Dendritic cell treated with granulocyte-macrophage colony-stimulating factor and Interleukin-4, amounts not matched to agents 40 ng/mL and 50 ng/mL, for 4 days (primary cell): ENCODE results near the gene SLC22A31.

ENCODE experiments used
- H3K27ac Mint-ChIP-seq: one replicate; pipeline ENCODE4 v1.8.0; 2022; ENCODE audit warnings: mild to moderate bottlenecking, mixed read lengths
- H3K27me3 Mint-ChIP-seq: one replicate; pipeline ENCODE4 v1.8.0; 2022; ENCODE audit warnings: mild to moderate bottlenecking, mixed read lengths
- H3K36me3 Mint-ChIP-seq: one replicate; pipeline ENCODE4 v1.8.0; 2022; ENCODE audit warnings: low read depth, mixed read lengths
- H3K4me1 Mint-ChIP-seq: one replicate; pipeline ENCODE4 v1.8.0; 2022; ENCODE audit warnings: low read depth, mixed read lengths
- H3K4me3 Mint-ChIP-seq: one replicate; pipeline ENCODE4 v1.8.0; 2022; ENCODE audit warnings: mild to moderate bottlenecking, moderate library complexity, mixed read lengths
- H3K9me3 Mint-ChIP-seq: one replicate; pipeline ENCODE4 v1.8.0; 2022; ENCODE audit warnings: mixed read lengths
- intact Hi-C: fragments of 100-400 bp; cut with micrococcal nuclease; formaldehyde crosslinking; loops from one replicate; pipeline ENCODE4 v1.15.0; 2022

The SLC22A31 gene

GRCh38 chr16:89164436-89164835, 35.9 kb downstream of the SLC22A31 start:
- Mint-ChIP-seq H3K4me1 (peaks cover 16% of the 10 kb centered on the region), H3K4me3 (no peak overlapping the region), H3K27me3 (peaks cover 45% of the 10 kb centered on the region), H3K36me3 (no peaks in the 10 kb centered on the region), H3K27ac (no peak overlapping the region), H3K9me3 (no peaks in the 10 kb centered on the region)
- intact Hi-C loops: no loop called here

- peaks cover 38% of the 10 kb centered on the region for H3K27me3 Mint-ChIP-seq
- no peaks in the 10 kb centered on the region for H3K36me3 Mint-ChIP-seq
- H3K4me1 Mint-ChIP-seq: peaks cover 16% of the 10 kb centered on the region
- H3K27ac Mint-ChIP-seq: no peak overlapping the region
- H3K9me3 Mint-ChIP-seq: no peaks in the 10 kb centered on the region
- intact Hi-C loops: no loop called here
- no peak overlapping the region for H3K4me3 Mint-ChIP-seq
Measured at GRCh38 chr16:89163297-89163696, 37.0 kb downstream of the SLC22A31 start.

DNA sequence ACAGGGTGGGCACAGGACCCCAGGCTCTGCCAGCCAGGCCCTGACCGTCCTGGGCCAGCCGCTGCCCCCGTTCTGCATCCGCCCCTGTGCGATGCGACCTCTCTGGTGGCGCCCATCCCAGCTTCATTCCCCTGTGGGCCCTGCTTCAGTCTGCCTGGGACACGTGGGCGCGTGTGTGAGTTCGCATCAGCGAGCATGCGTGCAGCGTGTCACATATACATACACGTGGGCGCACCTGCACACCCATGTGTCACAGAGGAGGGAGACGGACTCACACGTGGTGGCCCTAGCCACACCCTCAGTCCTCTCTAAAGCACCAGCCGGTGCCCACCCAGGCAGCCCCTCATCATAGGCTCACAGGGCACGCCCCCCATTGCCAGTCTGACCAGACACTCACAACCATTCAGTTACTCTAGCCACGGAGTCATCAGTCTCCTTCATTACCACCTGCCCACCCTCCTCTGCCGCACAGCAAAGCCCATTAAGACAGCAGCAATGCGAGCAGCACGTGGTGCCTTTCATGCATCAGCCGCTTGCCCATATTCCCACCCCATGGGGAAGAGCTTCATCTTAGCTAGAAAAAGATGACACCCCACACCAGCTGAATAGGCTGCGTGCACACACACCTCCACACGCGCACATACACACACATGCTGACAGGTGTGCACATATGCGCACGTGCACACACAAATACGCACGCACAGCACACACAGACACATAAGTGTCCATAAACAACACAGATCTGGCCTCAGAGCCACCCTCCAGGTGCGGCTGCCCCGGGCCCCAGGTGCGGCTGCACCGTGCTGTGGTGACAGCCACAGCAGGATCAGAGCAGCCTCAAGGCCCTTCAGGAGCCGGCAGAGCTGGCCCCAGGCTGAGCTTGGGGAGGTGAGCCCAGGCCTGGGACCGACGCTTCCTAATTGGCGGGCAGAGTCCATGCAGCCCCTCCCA, 38.3 kb downstream of the SLC22A31 start:
- Mint-ChIP-seq H3K4me3 (no peak overlapping the region), H3K27me3 (peaks cover 33% of the 10 kb centered on the region), H3K4me1 (peaks cover 6% of the 10 kb centered on the region), H3K36me3 (no peaks in the 10 kb centered on the region), H3K9me3 (no peaks in the 10 kb centered on the region), H3K27ac (no peak overlapping the region)
- intact Hi-C loops: no loop called here

- Mint-ChIP-seq H3K27me3 (peaks cover 34% of the 10 kb centered on the region), H3K9me3 (no peaks in the 10 kb centered on the region), H3K27ac (no peak overlapping the region), H3K4me3 (no peak overlapping the region), H3K4me1 (peaks cover 6% of the 10 kb centered on the region), H3K36me3 (no peaks in the 10 kb centered on the region)
- intact Hi-C loops: no loop called here
Measured at GRCh38 chr16:89160977-89161701, 39.2 kb downstream of the SLC22A31 start.

- intact Hi-C loops: no loop called here
- Mint-ChIP-seq H3K4me3 (no peak overlapping the region), H3K36me3 (no peaks in the 10 kb centered on the region), H3K9me3 (no peaks in the 10 kb centered on the region), H3K4me1 (peaks cover 19% of the 10 kb centered on the region), H3K27me3 (peaks cover 40% of the 10 kb centered on the region), H3K27ac (no peak overlapping the region)
Measured at GRCh38 chr16:89159850-89160354, 40.4 kb downstream of the SLC22A31 start.

DNA sequence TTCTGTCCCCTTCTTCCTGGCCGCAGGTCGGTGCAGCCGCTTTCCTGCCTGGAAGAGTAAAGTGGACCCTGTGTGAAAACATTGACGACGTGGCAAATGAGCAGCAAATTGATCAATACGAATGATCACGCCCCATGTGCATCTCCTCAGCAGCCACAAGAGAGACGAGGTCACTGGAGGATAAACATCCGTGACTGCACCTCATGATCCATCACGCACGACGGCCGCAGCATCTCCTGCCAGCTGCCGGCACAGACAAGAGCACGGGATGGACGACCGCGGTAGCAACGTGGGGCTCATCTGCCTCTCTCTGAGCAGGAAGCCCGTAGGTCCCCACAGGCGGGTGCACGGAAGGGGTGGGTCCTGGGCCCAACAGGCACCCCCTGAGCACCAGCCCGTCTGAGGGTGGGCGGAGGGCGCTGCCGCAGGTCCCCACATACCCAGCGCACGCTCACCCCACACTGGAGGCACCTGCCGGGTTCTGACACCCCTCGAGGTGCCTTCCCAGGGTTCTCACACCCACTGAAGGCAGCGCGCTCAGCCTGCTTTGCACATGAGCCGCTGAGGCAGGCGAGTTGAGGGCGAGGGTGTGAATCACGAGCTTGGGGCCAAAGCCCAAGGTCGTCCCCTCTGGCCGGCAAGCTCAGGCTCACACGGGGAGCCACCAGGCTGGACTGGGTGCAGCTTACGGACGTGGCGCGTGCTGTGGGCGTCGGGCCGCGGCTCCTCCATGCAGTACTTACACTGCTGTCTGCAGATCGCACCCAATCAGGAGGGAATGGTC, 41.1 kb downstream of the SLC22A31 start:
- no peaks in the 10 kb centered on the region for H3K36me3 Mint-ChIP-seq

DNA sequence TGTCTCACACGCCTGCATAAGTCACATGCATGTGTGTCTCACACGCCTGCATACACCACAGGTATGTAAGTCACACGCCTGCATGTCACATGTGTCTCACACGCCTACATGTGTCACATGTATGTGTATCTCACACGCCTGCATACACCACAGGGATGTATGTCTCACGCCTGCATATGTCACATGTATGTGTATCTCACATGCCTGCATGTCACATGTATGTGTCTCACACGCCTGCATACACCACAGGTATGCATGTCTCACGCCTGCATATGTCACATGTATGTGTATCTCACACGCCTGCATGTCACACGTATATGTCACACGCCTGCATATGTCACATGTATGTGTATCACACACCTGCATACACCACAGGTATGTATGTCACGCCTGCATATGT, 42.6 kb downstream of the SLC22A31 start:
- intact Hi-C loops: no loop called here
- Mint-ChIP-seq H3K9me3 (no peaks in the 10 kb centered on the region), H3K27ac (no peak overlapping the region), H3K36me3 (peaks cover 3% of the 10 kb centered on the region), H3K27me3 (peaks cover 45% of the 10 kb centered on the region), H3K4me3 (no peak overlapping the region), H3K4me1 (peaks cover 28% of the 10 kb centered on the region)

More for the DNA sequence above, 41.1 kb downstream of the SLC22A31 start:
- Mint-ChIP-seq H3K27me3 (peaks cover 44% of the 10 kb centered on the region), H3K4me1 (peaks cover 24% of the 10 kb centered on the region), H3K4me3 (no peak overlapping the region), H3K9me3 (no peaks in the 10 kb centered on the region), H3K27ac (no peak overlapping the region)
- intact Hi-C loops: no loop called here

GRCh38 chr16:89156740-89157645, 43.3 kb downstream of the SLC22A31 start:
- H3K27ac Mint-ChIP-seq: no peak overlapping the region
- H3K9me3 Mint-ChIP-seq: no peaks in the 10 kb centered on the region
- H3K4me1 Mint-ChIP-seq: peaks cover 31% of the 10 kb centered on the region
- no peak overlapping the region for H3K4me3 Mint-ChIP-seq
- intact Hi-C loops: no loop called here
- H3K27me3 Mint-ChIP-seq: peaks cover 47% of the 10 kb centered on the region
- H3K36me3 Mint-ChIP-seq: peaks cover 11% of the 10 kb centered on the region

GRCh38 chr16:89155851-89156739, 44.2 kb downstream of the SLC22A31 start:
- intact Hi-C loops: no loop called here
- Mint-ChIP-seq H3K36me3 (peaks cover 20% of the 10 kb centered on the region), H3K9me3 (no peaks in the 10 kb centered on the region), H3K4me3 (no peak overlapping the region), H3K27me3 (peaks cover 41% of the 10 kb centered on the region), H3K27ac (no peak overlapping the region), H3K4me1 (peaks cover 31% of the 10 kb centered on the region)

DNA sequence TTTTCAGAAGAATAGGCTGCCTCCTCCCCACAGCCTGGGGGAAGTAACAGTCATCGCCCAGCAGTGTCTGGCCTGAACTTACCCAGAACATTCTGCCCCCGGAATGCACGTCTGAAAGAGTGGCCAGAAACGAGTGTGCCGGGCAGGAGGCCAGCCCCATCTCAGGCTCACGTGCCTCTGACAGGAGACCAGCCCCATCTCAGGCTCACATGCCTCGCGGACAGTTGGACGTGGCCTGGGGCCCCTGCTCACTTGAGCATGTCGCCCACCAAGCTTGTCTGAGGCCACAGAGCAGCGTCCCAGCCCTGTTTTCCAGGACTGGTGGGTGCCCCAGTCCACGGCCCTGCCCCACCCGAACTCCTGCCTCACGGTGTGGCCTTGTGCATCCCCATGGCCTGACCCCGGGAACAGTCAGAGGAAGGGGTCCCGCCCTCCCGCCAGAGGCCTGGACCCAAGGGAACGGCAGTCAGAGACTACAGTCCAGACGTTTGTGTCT, 45.1 kb downstream of the SLC22A31 start:
- Mint-ChIP-seq H3K27me3 (peaks cover 40% of the 10 kb centered on the region), H3K9me3 (no peaks in the 10 kb centered on the region), H3K4me3 (no peak overlapping the region), H3K27ac (no peak overlapping the region), H3K4me1 (peaks cover 31% of the 10 kb centered on the region), H3K36me3 (peaks cover 28% of the 10 kb centered on the region)
- intact Hi-C loops: no loop called here

GRCh38 chr16:89154390-89155183, 45.8 kb downstream of the SLC22A31 start:
- peaks cover 32% of the 10 kb centered on the region for H3K4me1 Mint-ChIP-seq
- H3K27me3 Mint-ChIP-seq: peaks cover 39% of the 10 kb centered on the region
- no peak overlapping the region for H3K27ac Mint-ChIP-seq
- H3K9me3 Mint-ChIP-seq: peaks cover 1% of the 10 kb centered on the region
- intact Hi-C loops: no loop called here
- no peak overlapping the region for H3K4me3 Mint-ChIP-seq
- peaks cover 35% of the 10 kb centered on the region for H3K36me3 Mint-ChIP-seq
